SU-DHL-6 (cell line): ENCODE measurements around the gene SLC51A.

Source experiments
- EZH2phosphoT487 ChIP-seq: fragments of 200-600 bp; sonication (generic), shearing (Covaris generic); conservative IDR thresholded peaks from 2 replicates; pipeline ENCODE4 v1.6.1; 2018; ENCODE audit warnings: mild to moderate bottlenecking, antibody characterized with exemption, low read length, moderate library complexity, mixed read lengths
- TF ChIP-seq, protein P1 (sequence below): fragments of 200-600 bp; sonication (generic); IDR thresholded peaks from one replicate; pipeline ENCODE4 v1.5.1; 2017; ENCODE audit warnings: antibody characterized with exemption, mild to moderate bottlenecking, low read length, moderate library complexity; ENCODE audit not compliant: insufficient read depth, poor library complexity, severe bottlenecking

DNA sequence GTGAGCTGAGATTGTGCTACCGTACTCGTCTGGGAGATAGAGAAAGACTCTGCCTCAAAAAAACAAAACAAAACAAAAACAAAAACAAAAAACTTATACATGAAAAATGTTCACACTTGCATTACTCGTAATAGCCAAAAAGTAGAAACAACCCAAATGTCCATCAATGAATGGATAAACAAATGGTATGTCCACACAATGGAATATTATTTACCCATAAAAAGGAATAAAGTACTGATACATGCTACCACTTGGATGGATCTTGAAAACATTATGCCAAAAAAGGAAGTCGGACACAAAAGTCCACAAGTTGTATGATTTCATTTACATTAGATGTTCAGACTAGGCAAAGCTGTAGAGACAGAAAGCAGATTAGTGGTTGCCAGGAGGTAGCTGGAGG lies 44.5 kb downstream of the SLC51A start:
- TF ChIP-seq, protein P1, sequence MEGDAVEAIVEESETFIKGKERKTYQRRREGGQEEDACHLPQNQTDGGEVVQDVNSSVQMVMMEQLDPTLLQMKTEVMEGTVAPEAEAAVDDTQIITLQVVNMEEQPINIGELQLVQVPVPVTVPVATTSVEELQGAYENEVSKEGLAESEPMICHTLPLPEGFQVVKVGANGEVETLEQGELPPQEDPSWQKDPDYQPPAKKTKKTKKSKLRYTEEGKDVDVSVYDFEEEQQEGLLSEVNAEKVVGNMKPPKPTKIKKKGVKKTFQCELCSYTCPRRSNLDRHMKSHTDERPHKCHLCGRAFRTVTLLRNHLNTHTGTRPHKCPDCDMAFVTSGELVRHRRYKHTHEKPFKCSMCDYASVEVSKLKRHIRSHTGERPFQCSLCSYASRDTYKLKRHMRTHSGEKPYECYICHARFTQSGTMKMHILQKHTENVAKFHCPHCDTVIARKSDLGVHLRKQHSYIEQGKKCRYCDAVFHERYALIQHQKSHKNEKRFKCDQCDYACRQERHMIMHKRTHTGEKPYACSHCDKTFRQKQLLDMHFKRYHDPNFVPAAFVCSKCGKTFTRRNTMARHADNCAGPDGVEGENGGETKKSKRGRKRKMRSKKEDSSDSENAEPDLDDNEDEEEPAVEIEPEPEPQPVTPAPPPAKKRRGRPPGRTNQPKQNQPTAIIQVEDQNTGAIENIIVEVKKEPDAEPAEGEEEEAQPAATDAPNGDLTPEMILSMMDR, result no peak
- no peak for TF ChIP-seq EZH2phosphoT487
